ENCODE data around the gene SULT1C4. TPM values are rescaled to one million over a fixed set of nuclear protein-coding genes. Genes with fewer than 3 reads are reported as not detected.

Gene SULT1C4
- polyA plus RNA-seq, 3 donors, result 2.2 to 5.2 (median 3.3) TPM

- 94 to 97% (median 95%) methylated on average over 1 of the region's 1 CpG for WGBS, 3 donors
Measured at GRCh38 chr2:108367014-108367413, 10.7 kb upstream of the SULT1C4 start.

DNA sequence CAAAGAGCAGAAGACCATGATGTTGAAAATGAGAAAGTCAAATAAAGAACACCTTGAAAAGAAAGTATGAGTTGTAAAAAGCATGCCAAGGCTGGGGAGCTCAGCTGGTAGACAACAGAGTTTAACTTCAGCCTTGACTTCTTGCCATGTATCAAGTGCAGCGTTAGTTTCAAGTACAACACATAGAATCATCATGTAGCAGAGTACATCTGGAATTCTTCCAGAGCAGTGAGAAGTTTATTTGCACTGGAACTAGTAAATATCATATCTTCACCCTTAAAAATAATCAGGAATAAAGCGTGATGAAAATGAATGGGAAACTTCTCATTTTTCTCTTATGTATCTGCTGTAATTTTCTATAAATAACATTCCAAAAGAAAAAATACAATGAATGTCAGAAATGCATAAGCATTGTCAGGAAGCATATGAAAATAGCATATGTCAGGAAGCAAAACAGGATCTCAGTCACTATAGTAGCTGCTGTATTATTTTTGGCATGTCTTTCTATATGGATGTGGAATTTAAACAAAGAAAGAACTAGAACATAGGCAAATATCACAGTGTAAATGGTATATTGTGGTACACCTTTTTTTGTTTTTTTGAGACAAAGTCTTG lies 10.1 kb upstream of the SULT1C4 start:
- no peak overlapping the region for H3K27ac ChIP-seq (ENCODE audit: low read depth, low read length)
- 35 to 66% (median 56%) methylated on average over 2 of the region's 2 CpGs for WGBS, 3 donors

More at GRCh38 chr2:108367014-108367413, 10.7 kb upstream of the SULT1C4 start:
- no peak overlapping the region for H3K27ac ChIP-seq (ENCODE audit: low read depth, low read length)

- no peak overlapping the region for H3K27ac ChIP-seq (ENCODE audit: low read depth, low read length)
- 85 to 89% (median 87%) methylated on average over 2 of the region's 2 CpGs for WGBS, 3 donors
Measured at GRCh38 chr2:108369153-108369552, 8.6 kb upstream of the SULT1C4 start.

- WGBS, 3 donors, result 78 to 93% (median 89%) methylated on average over 2 of the region's 2 CpGs
- H3K27ac ChIP-seq (ENCODE audit: low read depth, low read length), result no peak overlapping the region
Measured at GRCh38 chr2:108370080-108370479, 7.7 kb upstream of the SULT1C4 start.

DNA sequence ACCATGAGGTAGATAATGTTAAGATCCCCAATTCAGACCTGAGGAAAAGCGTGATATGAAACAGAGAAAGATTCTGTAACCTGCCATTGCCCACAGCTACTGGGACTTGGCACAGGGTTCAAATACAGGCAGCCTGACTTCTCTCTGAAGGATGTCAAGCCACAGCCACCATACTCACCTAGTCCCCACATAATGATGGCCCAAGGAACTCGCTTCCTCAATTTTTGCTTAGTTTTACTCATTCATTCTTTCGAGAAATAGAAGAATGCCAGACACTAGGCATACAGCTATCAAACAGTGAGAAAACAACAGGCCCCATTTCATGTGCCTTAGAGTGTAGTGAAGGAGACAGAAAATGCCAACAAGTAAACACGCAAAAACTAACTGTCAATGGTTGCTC lies 980 bp upstream of the SULT1C4 start:
- H3K27ac ChIP-seq (ENCODE audit: low read depth, low read length), result no peak overlapping the region
- 94 to 96% (median 95%) methylated on average over 4 of the region's 4 CpGs for WGBS, 3 donors

DNA sequence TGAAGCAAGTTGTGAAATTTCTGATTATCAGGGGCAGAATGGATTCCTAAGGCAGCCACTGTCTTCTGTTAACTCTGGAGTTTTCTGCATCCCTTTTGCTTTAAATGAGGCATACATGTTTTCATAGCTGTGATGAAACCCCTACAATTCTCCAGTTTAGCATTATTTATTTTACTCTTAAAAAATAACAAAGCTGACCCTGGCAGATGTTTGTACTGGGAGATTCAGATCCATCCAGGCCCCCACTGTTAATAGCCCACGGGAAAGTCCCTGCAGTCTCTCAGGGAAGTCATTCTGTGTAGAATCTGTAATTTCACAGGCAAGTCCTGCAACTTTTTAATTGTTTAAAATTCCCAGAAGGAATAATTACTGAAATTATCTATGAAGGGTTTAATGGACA lies 353 bp upstream of the SULT1C4 start:
- 9 to 18% (median 17%) methylated on average over 1 of the region's 1 CpG for WGBS, 3 donors
- H3K27ac ChIP-seq (ENCODE audit: low read depth, low read length), result no peak overlapping the region

DNA sequence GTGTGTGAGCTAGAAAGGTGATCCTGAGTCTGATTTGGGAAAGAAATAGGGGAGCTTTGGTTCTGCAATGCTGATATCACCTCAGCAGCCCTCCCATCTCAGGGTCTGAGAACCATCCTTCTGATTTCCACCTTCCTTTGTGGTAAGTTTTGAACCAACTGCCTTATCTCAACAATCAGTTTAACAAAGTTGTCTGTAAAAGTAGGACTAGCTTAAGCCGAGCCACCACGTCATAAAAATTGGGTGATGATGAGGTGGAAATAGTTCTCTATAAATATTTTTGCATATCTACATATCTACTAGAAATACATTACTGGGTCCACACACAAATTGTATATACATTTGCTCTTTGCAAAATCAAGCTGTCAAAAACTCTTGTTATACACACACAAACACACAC lies 1.1 kb downstream of the SULT1C4 start:
- no peak overlapping the region for H3K27ac ChIP-seq (ENCODE audit: low read depth, low read length)
- 34 to 55% (median 51%) methylated on average over 2 of the region's 2 CpGs for WGBS, 3 donors

DNA sequence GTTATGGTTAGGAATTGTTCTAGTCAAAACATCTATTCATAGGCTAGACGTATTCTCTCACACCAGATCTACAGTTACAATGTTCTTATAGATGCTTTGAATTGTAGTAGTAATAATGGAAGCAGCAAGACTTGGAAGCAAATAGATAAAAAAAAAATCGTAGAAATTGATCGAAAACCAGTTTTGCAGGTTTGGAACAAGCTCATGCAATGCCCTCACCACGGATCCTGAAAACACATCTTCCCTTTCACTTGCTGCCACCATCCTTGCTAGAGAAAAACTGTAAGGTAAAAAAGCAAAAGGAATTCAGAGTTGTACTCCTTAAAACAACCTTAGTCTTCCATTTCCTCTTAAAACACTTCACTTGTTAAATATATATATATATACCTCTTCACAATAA lies 4.4 kb downstream of the SULT1C4 start:
- 52 to 93% (median 92%) methylated on average over 4 of the region's 4 CpGs for WGBS, 3 donors

GRCh38 chr2:108383146-108383830 lies 5.5 kb downstream of the SULT1C4 start:
- no peak overlapping the region for H3K27ac ChIP-seq (ENCODE audit: low read depth, low read length)
- 90 to 98% (median 93%) methylated on average over 4 of the region's 4 CpGs for WGBS, 3 donors

More for the DNA sequence above, 4.4 kb downstream of the SULT1C4 start:
- no peak overlapping the region for H3K27ac ChIP-seq (ENCODE audit: low read depth, low read length)

DNA sequence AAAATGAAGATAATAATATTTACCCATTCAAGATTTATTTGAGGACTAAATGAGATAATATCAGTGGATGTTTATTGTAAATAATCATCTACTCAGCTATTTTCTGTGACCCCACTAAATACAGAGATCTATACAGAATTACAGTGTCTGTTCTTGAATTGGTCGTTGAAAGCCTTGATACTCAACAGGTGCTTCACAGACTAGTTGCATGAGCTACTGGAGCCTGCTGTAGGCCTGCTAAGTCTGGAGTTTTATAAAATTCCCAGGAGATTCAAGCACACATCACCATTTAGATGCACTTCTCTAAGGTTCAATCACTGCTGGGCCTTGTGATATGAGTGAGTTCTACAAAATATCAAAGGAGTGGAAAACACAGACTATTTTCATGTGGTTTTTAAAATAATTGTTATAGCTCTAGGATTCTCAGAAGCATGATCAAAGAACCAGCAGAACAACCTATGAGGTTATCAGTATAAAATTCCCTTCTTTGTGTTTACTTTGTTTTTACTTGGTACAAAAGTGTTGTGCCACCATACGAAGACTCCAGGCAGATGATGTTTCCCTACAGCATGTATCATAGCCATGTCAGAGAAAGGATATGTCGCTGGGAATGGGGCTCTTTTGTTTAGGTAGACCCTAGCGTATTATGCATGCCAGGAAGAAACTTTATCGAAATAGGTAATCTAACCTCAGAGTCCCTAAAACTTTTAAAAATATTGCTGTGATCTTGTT lies 7.1 kb downstream of the SULT1C4 start:
- H3K27ac ChIP-seq (ENCODE audit: low read depth, low read length), result no peak overlapping the region
- WGBS, 3 donors, result 84 to 93% (median 92%) methylated on average over 5 of the region's 5 CpGs

- 74 to 90% (median 87%) methylated on average over 5 of the region's 5 CpGs for WGBS, 3 donors
- H3K27ac ChIP-seq (ENCODE audit: low read depth, low read length), result no peak overlapping the region
Measured at GRCh38 chr2:108385411-108386071, 7.8 kb downstream of the SULT1C4 start.

DNA sequence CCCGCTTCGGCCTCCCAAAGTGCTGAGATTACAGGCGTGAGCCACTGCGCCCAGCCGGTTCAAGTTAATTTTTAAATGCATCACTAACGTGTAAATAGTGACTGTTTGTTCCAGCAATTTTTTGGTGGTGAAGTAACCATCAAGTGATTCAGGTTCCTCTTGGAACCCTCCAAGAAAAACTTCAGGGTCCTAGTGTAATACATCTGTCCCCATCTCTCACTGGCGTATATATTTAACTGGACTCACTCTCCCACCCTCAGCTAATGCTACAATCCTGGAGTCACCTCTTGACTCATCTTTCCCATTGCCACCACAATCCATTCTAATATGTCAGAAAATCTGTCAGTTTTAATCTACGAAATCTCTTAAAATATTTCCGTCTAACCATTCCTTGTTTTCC lies 10.3 kb downstream of the SULT1C4 start:
- 78 to 97% (median 95%) methylated on average over 9 of the region's 9 CpGs for WGBS, 3 donors
- H3K27ac ChIP-seq (ENCODE audit: low read depth, low read length), result no peak overlapping the region

DNA sequence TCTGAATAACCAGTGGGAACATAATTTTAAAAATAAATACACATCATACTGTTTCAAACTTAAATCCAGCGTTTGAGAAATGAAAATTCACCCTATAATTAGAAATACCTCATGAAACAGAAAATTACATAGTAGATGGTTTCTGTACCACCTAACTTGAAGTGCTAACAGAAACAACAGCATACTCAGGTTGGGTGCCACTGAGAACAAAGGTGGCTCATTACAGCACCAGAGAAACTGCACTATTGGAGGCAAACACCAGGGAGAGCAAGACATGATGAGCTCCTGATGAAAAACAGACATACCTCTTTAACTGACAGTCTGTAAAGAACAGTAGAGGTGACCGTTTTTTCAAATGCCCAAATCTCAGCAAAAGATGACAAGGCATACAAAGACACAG lies 12.6 kb downstream of the SULT1C4 start:
- 72 to 83% (median 80%) methylated on average over 2 of the region's 2 CpGs for WGBS, 3 donors
- H3K27ac ChIP-seq (ENCODE audit: low read depth, low read length), result no peak overlapping the region

- H3K27ac ChIP-seq (ENCODE audit: low read depth, low read length), result no peak overlapping the region
- WGBS, 3 donors, result 77 to 93% (median 87%) methylated on average over 1 of the region's 1 CpG
Measured at GRCh38 chr2:108392029-108392428, 14.3 kb downstream of the SULT1C4 start.

GRCh38 chr2:108393197-108393596 lies 15.4 kb downstream of the SULT1C4 start:
- H3K27ac ChIP-seq (ENCODE audit: low read depth, low read length), result no peak overlapping the region

DNA sequence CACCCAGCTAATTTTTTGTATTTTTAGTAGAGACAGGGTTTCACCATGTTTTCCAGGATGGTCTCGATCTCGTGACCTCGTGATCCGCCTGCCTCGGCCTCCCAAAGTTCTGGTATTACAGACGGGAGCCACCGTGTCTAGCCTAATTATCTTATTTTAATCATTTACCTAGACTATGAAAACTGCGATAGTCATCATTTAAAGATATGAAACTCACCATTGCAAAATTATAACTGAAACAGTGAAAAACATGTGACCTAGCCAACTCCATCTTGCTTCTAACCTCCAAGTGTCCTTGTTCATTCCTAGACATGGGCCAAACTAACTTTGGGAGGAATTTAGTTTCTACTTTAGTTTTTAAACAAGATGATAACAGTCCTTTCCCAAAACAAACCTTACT lies 17.4 kb downstream of the SULT1C4 start:
- WGBS, 3 donors, result 90 to 98% (median 97%) methylated on average over 8 of the region's 8 CpGs
- no peak overlapping the region for H3K27ac ChIP-seq (ENCODE audit: low read depth, low read length)

- no peak overlapping the region for H3K27ac ChIP-seq (ENCODE audit: low read depth, low read length)
- 73 to 83% (median 80%) methylated on average over 3 of the region's 3 CpGs for WGBS, 3 donors
Measured at GRCh38 chr2:108396845-108397244, 19.1 kb downstream of the SULT1C4 start.

- H3K27ac ChIP-seq (ENCODE audit: low read depth, low read length), result no peak overlapping the region
- WGBS, 3 donors, result 97 to 99% (median 98%) methylated on average over 2 of the region's 2 CpGs
Measured at GRCh38 chr2:108399479-108399878, 21.7 kb downstream of the SULT1C4 start.

GRCh38 chr2:108401800-108402199 lies 24.0 kb downstream of the SULT1C4 start:
- WGBS, 3 donors, result 87 to 90% (median 87%) methylated on average over 3 of the region's 3 CpGs
- no peak overlapping the region for H3K27ac ChIP-seq (ENCODE audit: low read depth, low read length)
